Spleen (tissue), 11 donors: ENCODE results near the gene DMAC2. TPM values are rescaled to one million over a fixed set of nuclear protein-coding genes. Genes with fewer than 3 reads are reported as not detected.

Experiments used
- DNase-seq: peaks from one replicate; pipeline ENCODE4 v3.0.0-alpha.2; 2020
- H3K27ac ChIP-seq, 8 donors: fragments of 200-600 bp; sonication (generic) in 7 of 8; 1 replicate in 4 of 8; 2 replicates in 4 of 8; pipeline versions ENCODE4 v1.5.0 to v1.8.0; 2016 to 2021; ENCODE audit warnings: inconsistent platforms in 4 of 8, mild to moderate bottlenecking in 4 of 8, moderate library complexity in 1 of 8
- H3K27me3 ChIP-seq, 7 donors: fragments of 200-600 bp; sonication (generic) in 6 of 7; replicated peaks in 1 of 7; 1 replicate in 4 of 7; 2 replicates in 3 of 7; pipeline versions ENCODE4 v1.5.0 to v1.8.0; 2016 to 2021; ENCODE audit warnings: inconsistent platforms in 3 of 7, mild to moderate bottlenecking in 1 of 7
- H3K36me3 ChIP-seq, 6 donors: fragments of 200-600 bp; sonication (generic) in 5 of 6; 1 replicate in 4 of 6; 2 replicates in 2 of 6; pipeline versions ENCODE4 v1.5.0 to v1.8.0; 2016 to 2021; ENCODE audit warnings: inconsistent platforms in 2 of 6
- H3K4me1 ChIP-seq, 6 donors: fragments of 200-600 bp; sonication (generic) in 5 of 6; 1 replicate in 3 of 6; 2 replicates in 3 of 6; pipeline versions ENCODE4 v1.5.0 to v1.8.0; 2016 to 2021; ENCODE audit warnings: inconsistent platforms in 3 of 6
- H3K4me3 ChIP-seq, 8 donors: fragments of 200-600 bp; sonication (generic) in 7 of 8; 1 replicate in 4 of 8; 2 replicates in 4 of 8; pipeline versions ENCODE4 v1.5.0 to v1.8.0; 2016 to 2021; ENCODE audit warnings: inconsistent platforms in 4 of 8, mild to moderate bottlenecking in 4 of 8, moderate library complexity in 2 of 8
- H3K9me3 ChIP-seq, 8 donors: fragments of 200-600 bp; sonication (generic) in 7 of 8; 1 replicate in 4 of 8; 2 replicates in 4 of 8; pipeline versions ENCODE4 v1.5.0 to v1.8.0; 2016 to 2021; ENCODE audit warnings: inconsistent platforms in 4 of 8
- CTCF ChIP-seq, 11 experiments: fragments of 200-600 bp in 7 of 11; fragments of 450-650 bp in 4 of 11; sonication (generic) in 4 of 11; IDR thresholded peaks in 8 of 11; conservative IDR thresholded peaks in 3 of 11; 1 replicate in 7 of 11; 2 replicates in 4 of 11; pipeline versions ENCODE4 v1.4.0 to v1.8.0; 2016 to 2021; ENCODE audit warnings: antibody characterized with exemption in 11 of 11, inconsistent platforms in 4 of 11, mild to moderate bottlenecking in 1 of 11
- POLR2A ChIP-seq, 3 donors: fragments of 450-650 bp; IDR thresholded peaks; one replicate each; pipeline ENCODE4 v1.5.1; 2017; ENCODE audit warnings: antibody characterized with exemption in 3 of 3, mild to moderate bottlenecking in 1 of 3
- POLR2AphosphoS5 ChIP-seq, 3 donors: sonication (generic); formaldehyde crosslinking; IDR thresholded peaks; one replicate each; pipeline ENCODE4 v1.5.1; 2017; ENCODE audit warnings: antibody characterized with exemption in 3 of 3
- WGBS, 5 donors: extraction: QIAGEN DNeasy Blood & Tissue Kit in 3 of 5; methylation state at CpG; one replicate each; pipeline versions ENCODE4 v1.1.5 to v1.1.7; 2013 to 2018; 5-methylcytosine and 5-hydroxymethylcytosine counted together
- intact Hi-C: fragments of 100-400 bp; cut with DNase I; formaldehyde crosslinking; loops from one replicate; pipeline ENCODE4 v1.15.0; 2023; ENCODE audit warnings: low total_unique reads
- polyA plus RNA-seq, 3 donors: library from polyadenylated mRNA; stranded (reverse); fragments of 200-250 nt; gene quantifications; one replicate each; pipeline ENCODE4 v1.2.1, GENCODE V29; 2013
- total RNA-seq, 7 donors: library from RNA; depleted of rRNA in 3 of 7; stranded (reverse); fragments of >200 nt in 3 of 7; fragmentation: NEBNext Ultra II Directional in 4 of 7; extraction: Animal tissue kit (Norgen Biotek cat#: 25700) in 4 of 7; gene quantifications; one replicate each; pipeline versions ENCODE4 v1.1.0 to v1.2.1, GENCODE V29; 2016 to 2021
- donor health status: healthy with polysubstance abuse.
- donor health status: DM: no; HTN: no; CAD: no; lungs with moderate emphysema.
- donor health status: DM: no; HTN: no; CAD: no.
- donor health status: Bipolar disorder and iron deficiency.
- donor health status: healthy.
- donor health status: DM: no; HTN: no; CAD: no.
- donor health status: DM: yes; HTN: yes; CAD: no.

Gene DMAC2
- total and polyA plus RNA-seq, 10 donors = 19.2 to 36.5 (median 30.1) TPM

- no peaks in the 10 kb centered on the region for H3K9me3 ChIP-seq
- H3K27me3 ChIP-seq = no peaks in the 10 kb centered on the region
- WGBS, 5 donors = 84 to 95% (median 89%) methylated on average over 9 of the region's 9 CpGs
- peak overlapping the region in 1 of 8 donors; percentile 58 for H3K27ac ChIP-seq
- H3K36me3 ChIP-seq = peaks cover 0 to 91% (median 68%) of the 10 kb centered on the region in 6 donors
- no peak overlapping the region for H3K4me3 ChIP-seq
- TF ChIP-seq POLR2A (IDR thresholded peaks at IDR 0.05) = no peak
- TF ChIP-seq CTCF (IDR thresholded peaks at IDR 0.05 in 8 of 11, conservative IDR thresholded peaks at IDR 0.05 in 3 of 11) = no peak
- TF ChIP-seq POLR2AphosphoS5 (IDR thresholded peaks at IDR 0.05) = no peak
- H3K4me1 ChIP-seq = peaks cover 0 to 83% (median 23%) of the 10 kb centered on the region in 6 donors
- no peak for DNase-seq
- intact Hi-C loops = no loop called here
Observed at GRCh38 chr19:41414461-41414860, 25.3 kb downstream of the DMAC2 start.

GRCh38 chr19:41413947-41414346, 25.8 kb downstream of the DMAC2 start:
- no peaks in the 10 kb centered on the region for H3K9me3 ChIP-seq
- whole genome bisulfite sequencing, 5 donors = 91 to 95% (median 93%) methylated on average over 8 to 10 of the region's 10 CpGs
- no peak for TF ChIP-seq POLR2A (IDR thresholded peaks at IDR 0.05)
- TF ChIP-seq POLR2AphosphoS5 (IDR thresholded peaks at IDR 0.05) = peak in 1 of 3 donors; percentile 37
- TF ChIP-seq CTCF (IDR thresholded peaks at IDR 0.05 in 8 of 11, conservative IDR thresholded peaks at IDR 0.05 in 3 of 11) = no peak
- no peaks in the 10 kb centered on the region for H3K27me3 ChIP-seq
- peaks cover 0 to 83% (median 27%) of the 10 kb centered on the region in 6 donors for H3K4me1 ChIP-seq
- H3K27ac ChIP-seq = peak overlapping the region in 1 of 8 donors; percentile 35
- DNase-seq = no peak
- H3K4me3 ChIP-seq = no peak overlapping the region
- H3K36me3 ChIP-seq = peaks cover 0 to 86% (median 63%) of the 10 kb centered on the region in 6 donors
- intact Hi-C loops = no loop called here

- Histone ChIP-seq H3K27ac (peak overlapping the region in 1 of 8 donors; percentile 35), H3K4me1 (peaks cover 0 to 87% (median 34%) of the 10 kb centered on the region in 6 donors), H3K36me3 (peaks cover 0 to 76% (median 54%) of the 10 kb centered on the region in 6 donors), H3K27me3 (no peaks in the 10 kb centered on the region), H3K9me3 (no peaks in the 10 kb centered on the region), H3K4me3 (no peak overlapping the region)
- intact Hi-C loops = no loop called here
- DNase-seq = no peak
- WGBS, 5 donors = 91 to 98% (median 92%) methylated on average over 5 of the region's 5 CpGs
- TF ChIP-seq POLR2A (IDR thresholded peaks at IDR 0.05) (no peak), CTCF (IDR thresholded peaks at IDR 0.05 in 8 of 11, conservative IDR thresholded peaks at IDR 0.05 in 3 of 11) (no peak), POLR2AphosphoS5 (IDR thresholded peaks at IDR 0.05) (no peak)
Observed at GRCh38 chr19:41412953-41413352, 26.8 kb downstream of the DMAC2 start.

- TF ChIP-seq POLR2A (IDR thresholded peaks at IDR 0.05) = no peak
- TF ChIP-seq POLR2AphosphoS5 (IDR thresholded peaks at IDR 0.05) = peak in 1 of 3 donors; percentile 28
- Histone ChIP-seq H3K36me3 (peaks cover 0 to 65% (median 50%) of the 10 kb centered on the region in 6 donors), H3K4me3 (no peak overlapping the region), H3K4me1 (peaks cover 0 to 93% (median 39%) of the 10 kb centered on the region in 6 donors), H3K27me3 (no peaks in the 10 kb centered on the region), H3K27ac (no peak overlapping the region), H3K9me3 (no peaks in the 10 kb centered on the region)
- WGBS, 5 donors = 76 to 92% (median 84%) methylated on average over 10 to 11 of the region's 11 CpGs
- no peak for DNase-seq
- intact Hi-C loops = no loop called here
Observed at GRCh38 chr19:41411968-41412265, 27.8 kb downstream of the DMAC2 start.
